H9 (cell line): ENCODE results near the gene EFCAB11. TPM values are rescaled to one million over a fixed set of nuclear protein-coding genes. Genes with fewer than 3 reads are reported as not detected.

Experiments used
- DNase-seq: peaks from one replicate; pipeline ENCODE4 v3.0.0-alpha.2; 2017
- H2AFZ ChIP-seq: one replicate; pipeline ENCODE4 v1.6.1; 2013; ENCODE audit warnings: mild to moderate bottlenecking, low read length, control low read depth, moderate library complexity
- H2AK5ac ChIP-seq: 2 replicates; pipeline ENCODE4 v1.6.1; 2013; ENCODE audit warnings: low read length, control low read depth, mixed read lengths; ENCODE audit not compliant: insufficient read length
- H2BK120ac ChIP-seq: one replicate; pipeline ENCODE4 v1.6.1; 2013; ENCODE audit warnings: low read depth, mild to moderate bottlenecking, low read length, control low read depth, inconsistent platforms; ENCODE audit not compliant: poor library complexity, severe bottlenecking
- H2BK12ac ChIP-seq: 2 replicates; pipeline ENCODE4 v1.6.1; 2013; ENCODE audit warnings: low read length, control low read depth, mixed read lengths, low read depth; ENCODE audit not compliant: insufficient read length
- H2BK15ac ChIP-seq: 2 replicates; pipeline ENCODE4 v1.6.1; 2013; ENCODE audit warnings: low read depth, low read length, control low read depth
- H2BK20ac ChIP-seq: one replicate; pipeline ENCODE4 v1.6.1; 2013; ENCODE audit warnings: low read depth, mild to moderate bottlenecking, low read length, control low read depth, inconsistent platforms; ENCODE audit not compliant: poor library complexity, severe bottlenecking
- H2BK5ac ChIP-seq: 2 replicates; pipeline ENCODE4 v1.6.1; 2013; ENCODE audit warnings: low read length, control low read depth, mixed read lengths; ENCODE audit not compliant: insufficient read length
- H3K14ac ChIP-seq: 2 replicates; pipeline ENCODE4 v1.6.1; 2013; ENCODE audit warnings: low read length, control low read depth; ENCODE audit not compliant: insufficient read depth
- H3K18ac ChIP-seq: 2 replicates; pipeline ENCODE4 v1.6.1; 2013; ENCODE audit warnings: low read depth, mild to moderate bottlenecking, mixed read lengths, low read length, control low read depth; ENCODE audit not compliant: insufficient read length
- H3K23ac ChIP-seq: 2 replicates; pipeline ENCODE4 v1.6.1; 2013; ENCODE audit warnings: low read length, control low read depth, mixed read lengths, low read depth; ENCODE audit not compliant: insufficient read length
- H3K23me2 ChIP-seq: 2 replicates; pipeline ENCODE4 v1.6.1; 2013; ENCODE audit warnings: low read depth, mild to moderate bottlenecking, mixed read lengths, low read length, control low read depth; ENCODE audit not compliant: insufficient read length, poor library complexity, severe bottlenecking
- H3K27ac ChIP-seq: 2 replicates; pipeline ENCODE4 v1.5.1; 2013; ENCODE audit warnings: low read length, control low read depth, mixed read lengths, low read depth; ENCODE audit not compliant: insufficient read length
- H3K27me3 ChIP-seq: 2 replicates; pipeline ENCODE4 v1.6.1; 2013; ENCODE audit warnings: low read length, control low read depth, inconsistent platforms; ENCODE audit not compliant: insufficient read depth
- H3K4ac ChIP-seq: 2 replicates; pipeline ENCODE4 v1.6.1; 2013; ENCODE audit warnings: low read depth, mild to moderate bottlenecking, control low read depth, inconsistent platforms, low read length, moderate library complexity
- H3K4me1 ChIP-seq: 2 replicates; pipeline ENCODE4 v1.6.1; 2013; ENCODE audit warnings: low read length, control low read depth, inconsistent platforms; ENCODE audit not compliant: insufficient read depth
- H3K4me2 ChIP-seq: 2 replicates; pipeline ENCODE4 v1.6.1; 2013; ENCODE audit warnings: low read length, control low read depth, mixed read lengths; ENCODE audit not compliant: insufficient read length, insufficient read depth
- H3K56ac ChIP-seq: 2 replicates; pipeline ENCODE4 v1.6.1; 2013; ENCODE audit warnings: low read depth, mild to moderate bottlenecking, mixed read lengths, low read length, control low read depth; ENCODE audit not compliant: insufficient read length
- H3K79me1 ChIP-seq: 2 replicates; pipeline ENCODE4 v1.6.1; 2013; ENCODE audit warnings: low read depth, mild to moderate bottlenecking, moderate library complexity, low read length, control low read depth, inconsistent platforms; ENCODE audit not compliant: insufficient read depth, poor library complexity, severe bottlenecking
- H3K79me2 ChIP-seq: 2 replicates; pipeline ENCODE4 v1.6.1; 2013; ENCODE audit warnings: low read length, control low read depth, inconsistent platforms; ENCODE audit not compliant: insufficient read depth
- H3K9ac ChIP-seq: 2 replicates; pipeline ENCODE4 v1.6.1; 2013; ENCODE audit warnings: low read length, control low read depth, mixed read lengths; ENCODE audit not compliant: insufficient read length; ENCODE audit errors: extremely low read depth
- H3K9me3 ChIP-seq: one replicate; pipeline ENCODE4 v1.6.1; 2013; ENCODE audit warnings: low read depth, low read length, inconsistent platforms; ENCODE audit not compliant: control insufficient read depth
- H3T11ph ChIP-seq: one replicate; pipeline ENCODE4 v1.6.1; 2013; ENCODE audit warnings: mild to moderate bottlenecking, low read length, control low read depth, inconsistent platforms
- H4K20me1 ChIP-seq: one replicate; pipeline ENCODE4 v1.6.1; 2013; ENCODE audit not compliant: control insufficient read depth, insufficient read length, insufficient read depth
- H4K5ac ChIP-seq: 2 replicates; pipeline ENCODE4 v1.6.1; 2013; ENCODE audit warnings: low read depth, mild to moderate bottlenecking, mixed read lengths, low read length, control low read depth; ENCODE audit not compliant: insufficient read length
- H4K8ac ChIP-seq: replicated peaks from 2 replicates; pipeline ENCODE4 v1.6.1; 2013; ENCODE audit warnings: low read length, control low read depth, mixed read lengths, low read depth; ENCODE audit not compliant: insufficient read length
- H4K91ac ChIP-seq: 2 replicates; pipeline ENCODE4 v1.6.1; 2013; ENCODE audit warnings: low read depth, mild to moderate bottlenecking, moderate library complexity, mixed read lengths, low read length, control low read depth; ENCODE audit not compliant: insufficient read length
- H3K27ac Mint-ChIP-seq, 3 experiments: 2 replicates in 2 of 3; 3 replicates in 1 of 3; pipeline ENCODE4 v1.8.0; 2020 to 2021; ENCODE audit warnings: mixed read lengths in 3 of 3, mild to moderate bottlenecking in 1 of 3, moderate library complexity in 1 of 3
- H3K27me3 Mint-ChIP-seq: 2 replicates; pipeline ENCODE4 v1.8.0; 2021; ENCODE audit warnings: low read depth, mild to moderate bottlenecking, moderate library complexity, mixed read lengths
- H3K36me3 Mint-ChIP-seq, 3 experiments: 2 replicates in 2 of 3; 3 replicates in 1 of 3; pipeline ENCODE4 v1.8.0; 2020 to 2021; ENCODE audit warnings: low read depth in 3 of 3, mixed read lengths in 3 of 3; ENCODE audit not compliant: insufficient read depth in 1 of 3
- H3K4me1 Mint-ChIP-seq, 2 experiments: 2 replicates each; pipeline ENCODE4 v1.8.0; 2020; ENCODE audit warnings: mixed read lengths in 2 of 2
- H3K4me3 Mint-ChIP-seq, 2 experiments: 2 replicates in 1 of 2; 3 replicates in 1 of 2; pipeline ENCODE4 v1.8.0; 2020 to 2021; ENCODE audit warnings: mild to moderate bottlenecking in 2 of 2, mixed read lengths in 2 of 2, moderate library complexity in 1 of 2
- H3K9me3 Mint-ChIP-seq, 2 experiments: 2 replicates in 1 of 2; 3 replicates in 1 of 2; pipeline ENCODE4 v1.8.0; 2020; ENCODE audit warnings: mild to moderate bottlenecking in 2 of 2, mixed read lengths in 2 of 2, moderate library complexity in 1 of 2
- WGBS: extraction: QIAGEN DNeasy Blood & Tissue Kit; methylation state at CpG from one replicate; pipeline ENCODE4 v1.1.7; 2013; ENCODE audit warnings: missing lambda C conversion rate, low lambda C conversion rate, mixed read lengths; ENCODE audit not compliant: insufficient read length; ENCODE audit errors: extremely low coverage; 5-methylcytosine and 5-hydroxymethylcytosine counted together
- total RNA-seq: library from RNA; stranded (reverse); gene quantifications from 2 replicates; pipeline ENCODE4 v1.2.1, GENCODE V29; 2021
- TF ChIP-seq, protein P1 (sequence below): fragments of 200-600 bp; sonication (generic); conservative IDR thresholded peaks from 3 replicates; pipeline ENCODE4 v1.8.0; 2021; ENCODE audit warnings: antibody characterized with exemption, mild to moderate bottlenecking

EFCAB11 gene
- total RNA-seq, 1 experiment from 2014 or later = 17.4 TPM

GRCh38 chr14:90000935-90001334 lies 46.4 kb upstream of the EFCAB11 start:
- Histone ChIP-seq H3K14ac (no peak overlapping the region), H3K79me2 (no peaks in the 10 kb centered on the region), H4K8ac (no peak overlapping the region), H2BK20ac (no peak overlapping the region), H3K23me2 (no peaks in the 10 kb centered on the region), H4K20me1 (no peaks in the 10 kb centered on the region), H3K4me2 (no peak overlapping the region), H2BK12ac (no peak overlapping the region), H3K79me1 (no peaks in the 10 kb centered on the region), H2AK5ac (no peak overlapping the region), H3K9ac (no peak overlapping the region), H3T11ph (no peak overlapping the region), H2BK15ac (no peak overlapping the region), H4K5ac (no peak overlapping the region), H3K27ac (no peak overlapping the region), H2BK120ac (no peak overlapping the region), H3K23ac (no peak overlapping the region), H3K9me3 (no peaks in the 10 kb centered on the region), H3K56ac (no peak overlapping the region), H2AFZ (no peak overlapping the region), H3K4me1 (no peaks in the 10 kb centered on the region), H3K18ac (no peak overlapping the region), H4K91ac (no peak overlapping the region), H3K27me3 (no peaks in the 10 kb centered on the region), H3K4ac (no peak overlapping the region), H2BK5ac (no peak overlapping the region)
- Mint-ChIP-seq H3K9me3 (no peaks in the 10 kb centered on the region), H3K4me1 (no peaks in the 10 kb centered on the region), H3K27me3 (no peaks in the 10 kb centered on the region), H3K4me3 (no peak overlapping the region), H3K27ac (no peak overlapping the region), H3K36me3 (peaks cover 13 to 29% (median 26%) of the 10 kb centered on the region in 3 experiments)
- TF ChIP-seq, protein P1, sequence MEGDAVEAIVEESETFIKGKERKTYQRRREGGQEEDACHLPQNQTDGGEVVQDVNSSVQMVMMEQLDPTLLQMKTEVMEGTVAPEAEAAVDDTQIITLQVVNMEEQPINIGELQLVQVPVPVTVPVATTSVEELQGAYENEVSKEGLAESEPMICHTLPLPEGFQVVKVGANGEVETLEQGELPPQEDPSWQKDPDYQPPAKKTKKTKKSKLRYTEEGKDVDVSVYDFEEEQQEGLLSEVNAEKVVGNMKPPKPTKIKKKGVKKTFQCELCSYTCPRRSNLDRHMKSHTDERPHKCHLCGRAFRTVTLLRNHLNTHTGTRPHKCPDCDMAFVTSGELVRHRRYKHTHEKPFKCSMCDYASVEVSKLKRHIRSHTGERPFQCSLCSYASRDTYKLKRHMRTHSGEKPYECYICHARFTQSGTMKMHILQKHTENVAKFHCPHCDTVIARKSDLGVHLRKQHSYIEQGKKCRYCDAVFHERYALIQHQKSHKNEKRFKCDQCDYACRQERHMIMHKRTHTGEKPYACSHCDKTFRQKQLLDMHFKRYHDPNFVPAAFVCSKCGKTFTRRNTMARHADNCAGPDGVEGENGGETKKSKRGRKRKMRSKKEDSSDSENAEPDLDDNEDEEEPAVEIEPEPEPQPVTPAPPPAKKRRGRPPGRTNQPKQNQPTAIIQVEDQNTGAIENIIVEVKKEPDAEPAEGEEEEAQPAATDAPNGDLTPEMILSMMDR = no peak
- DNase-seq = no peak
- WGBS = no CpG with 5 or more reads among the region's 2 CpGs
